HL-60 (cell line): ENCODE measurements around the gene TUBG1.

Source experiments
- GABPA ChIP-seq: IDR thresholded peaks from 2 replicates; pipeline ENCODE4 v1.6.1; 2012; ENCODE audit warnings: low read depth
- POLR2AphosphoS5 ChIP-seq: IDR thresholded peaks from 2 replicates; pipeline ENCODE4 v1.6.1; 2012; ENCODE audit warnings: low read depth
- TF ChIP-seq, protein P1 (sequence below): IDR thresholded peaks from one replicate; pipeline ENCODE4 v1.5.1; 2011; ENCODE audit warnings: low read length, control low read depth, inconsistent platforms; ENCODE audit not compliant: insufficient read depth
- TF ChIP-seq, protein P2 (sequence below): IDR thresholded peaks from 2 replicates; pipeline ENCODE4 v1.6.1; 2012; ENCODE audit warnings: low read depth; ENCODE audit not compliant: insufficient replicate concordance

DNA sequence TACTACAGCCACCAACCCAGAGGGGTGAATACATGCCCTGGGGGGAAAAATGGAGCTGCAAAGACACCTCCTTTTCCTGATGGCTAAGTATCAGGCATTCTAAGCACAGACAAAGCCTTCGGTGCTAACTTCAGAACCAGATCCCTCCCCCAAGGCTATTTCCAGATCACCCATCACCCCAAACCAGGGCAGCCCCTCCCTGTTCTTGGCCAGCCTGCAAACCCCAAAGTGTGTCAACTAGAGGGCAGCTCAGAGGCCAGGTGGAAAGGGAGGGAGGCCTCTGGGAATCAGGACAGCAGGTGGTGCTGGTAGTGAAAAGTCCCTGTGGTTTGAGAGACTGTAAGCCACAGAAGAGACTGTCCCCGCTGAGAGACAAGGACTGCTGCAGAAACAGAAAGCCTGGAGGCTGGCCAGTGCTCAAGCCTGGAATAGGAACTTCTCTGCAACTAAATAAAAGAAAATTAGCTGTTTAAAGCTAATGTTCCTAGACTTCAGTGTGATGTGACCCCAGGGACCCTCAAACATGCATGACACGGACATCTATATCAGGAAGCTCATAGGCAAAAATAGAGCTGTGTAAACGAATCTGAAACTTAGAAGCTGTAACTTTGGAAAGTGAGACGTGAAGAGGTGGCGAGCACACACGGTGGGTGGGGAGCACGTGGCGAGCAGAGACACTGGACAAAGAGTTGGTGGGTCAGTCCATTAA lies 9.1 kb downstream of the TUBG1 start:
- TF ChIP-seq, protein P1, sequence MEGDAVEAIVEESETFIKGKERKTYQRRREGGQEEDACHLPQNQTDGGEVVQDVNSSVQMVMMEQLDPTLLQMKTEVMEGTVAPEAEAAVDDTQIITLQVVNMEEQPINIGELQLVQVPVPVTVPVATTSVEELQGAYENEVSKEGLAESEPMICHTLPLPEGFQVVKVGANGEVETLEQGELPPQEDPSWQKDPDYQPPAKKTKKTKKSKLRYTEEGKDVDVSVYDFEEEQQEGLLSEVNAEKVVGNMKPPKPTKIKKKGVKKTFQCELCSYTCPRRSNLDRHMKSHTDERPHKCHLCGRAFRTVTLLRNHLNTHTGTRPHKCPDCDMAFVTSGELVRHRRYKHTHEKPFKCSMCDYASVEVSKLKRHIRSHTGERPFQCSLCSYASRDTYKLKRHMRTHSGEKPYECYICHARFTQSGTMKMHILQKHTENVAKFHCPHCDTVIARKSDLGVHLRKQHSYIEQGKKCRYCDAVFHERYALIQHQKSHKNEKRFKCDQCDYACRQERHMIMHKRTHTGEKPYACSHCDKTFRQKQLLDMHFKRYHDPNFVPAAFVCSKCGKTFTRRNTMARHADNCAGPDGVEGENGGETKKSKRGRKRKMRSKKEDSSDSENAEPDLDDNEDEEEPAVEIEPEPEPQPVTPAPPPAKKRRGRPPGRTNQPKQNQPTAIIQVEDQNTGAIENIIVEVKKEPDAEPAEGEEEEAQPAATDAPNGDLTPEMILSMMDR = no peak
- TF ChIP-seq POLR2AphosphoS5 (no peak), GABPA (no peak)
- TF ChIP-seq, protein P2, sequence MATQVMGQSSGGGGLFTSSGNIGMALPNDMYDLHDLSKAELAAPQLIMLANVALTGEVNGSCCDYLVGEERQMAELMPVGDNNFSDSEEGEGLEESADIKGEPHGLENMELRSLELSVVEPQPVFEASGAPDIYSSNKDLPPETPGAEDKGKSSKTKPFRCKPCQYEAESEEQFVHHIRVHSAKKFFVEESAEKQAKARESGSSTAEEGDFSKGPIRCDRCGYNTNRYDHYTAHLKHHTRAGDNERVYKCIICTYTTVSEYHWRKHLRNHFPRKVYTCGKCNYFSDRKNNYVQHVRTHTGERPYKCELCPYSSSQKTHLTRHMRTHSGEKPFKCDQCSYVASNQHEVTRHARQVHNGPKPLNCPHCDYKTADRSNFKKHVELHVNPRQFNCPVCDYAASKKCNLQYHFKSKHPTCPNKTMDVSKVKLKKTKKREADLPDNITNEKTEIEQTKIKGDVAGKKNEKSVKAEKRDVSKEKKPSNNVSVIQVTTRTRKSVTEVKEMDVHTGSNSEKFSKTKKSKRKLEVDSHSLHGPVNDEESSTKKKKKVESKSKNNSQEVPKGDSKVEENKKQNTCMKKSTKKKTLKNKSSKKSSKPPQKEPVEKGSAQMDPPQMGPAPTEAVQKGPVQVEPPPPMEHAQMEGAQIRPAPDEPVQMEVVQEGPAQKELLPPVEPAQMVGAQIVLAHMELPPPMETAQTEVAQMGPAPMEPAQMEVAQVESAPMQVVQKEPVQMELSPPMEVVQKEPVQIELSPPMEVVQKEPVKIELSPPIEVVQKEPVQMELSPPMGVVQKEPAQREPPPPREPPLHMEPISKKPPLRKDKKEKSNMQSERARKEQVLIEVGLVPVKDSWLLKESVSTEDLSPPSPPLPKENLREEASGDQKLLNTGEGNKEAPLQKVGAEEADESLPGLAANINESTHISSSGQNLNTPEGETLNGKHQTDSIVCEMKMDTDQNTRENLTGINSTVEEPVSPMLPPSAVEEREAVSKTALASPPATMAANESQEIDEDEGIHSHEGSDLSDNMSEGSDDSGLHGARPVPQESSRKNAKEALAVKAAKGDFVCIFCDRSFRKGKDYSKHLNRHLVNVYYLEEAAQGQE = no peak
